ENCODE results near the gene GYPC.

The GYPC gene

DNA sequence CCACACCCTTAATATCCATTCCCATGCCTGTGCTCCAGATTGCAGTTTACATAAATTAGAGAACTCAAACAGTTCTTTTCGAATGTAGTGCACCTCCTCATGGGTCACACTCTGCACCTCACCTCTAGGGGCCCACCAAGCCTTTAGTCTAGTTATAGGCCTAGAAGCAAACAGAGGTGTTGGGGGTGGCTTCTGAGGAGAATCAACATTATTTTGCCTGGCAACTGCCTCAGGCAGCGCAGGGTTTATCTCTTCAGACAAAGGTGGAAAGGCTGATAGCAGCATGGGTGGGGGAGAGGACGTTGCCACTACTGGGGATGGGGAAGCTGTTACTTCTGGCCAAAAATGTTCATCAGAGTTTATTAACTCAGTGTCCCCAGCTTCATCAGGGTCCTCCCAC lies 5.0 kb upstream of the GYPC start:
- DNase-seq (ENCODE audit: low read depth in 2 of 2), result no peak

DNA sequence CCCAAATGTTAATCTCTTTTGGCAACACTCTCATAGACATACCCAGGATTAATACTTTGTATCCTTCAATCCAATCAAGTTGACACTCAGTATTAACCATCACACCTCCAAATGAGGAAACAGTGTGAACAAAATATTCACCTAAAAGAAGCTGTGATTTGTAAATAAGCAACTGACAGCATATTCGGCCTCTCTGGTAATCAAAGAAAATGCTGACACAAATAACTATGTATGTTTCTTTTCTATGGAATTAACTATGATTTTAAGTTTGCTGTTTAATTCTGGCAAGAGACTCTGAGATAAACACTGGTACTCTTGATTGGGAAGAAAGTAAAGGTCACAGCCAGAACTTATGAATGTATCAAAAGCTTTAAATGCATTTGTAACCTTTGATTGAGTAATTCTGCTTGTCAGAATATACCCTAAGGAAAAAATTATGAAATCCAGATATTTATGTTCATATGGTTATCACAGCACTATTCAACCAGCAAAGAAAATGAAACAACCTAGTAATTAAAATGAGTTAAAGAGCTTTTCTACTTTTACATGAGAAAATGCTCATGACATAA lies 3.6 kb upstream of the GYPC start:
- DNase-seq (ENCODE audit: low read depth in 2 of 2), result no peak

DNA sequence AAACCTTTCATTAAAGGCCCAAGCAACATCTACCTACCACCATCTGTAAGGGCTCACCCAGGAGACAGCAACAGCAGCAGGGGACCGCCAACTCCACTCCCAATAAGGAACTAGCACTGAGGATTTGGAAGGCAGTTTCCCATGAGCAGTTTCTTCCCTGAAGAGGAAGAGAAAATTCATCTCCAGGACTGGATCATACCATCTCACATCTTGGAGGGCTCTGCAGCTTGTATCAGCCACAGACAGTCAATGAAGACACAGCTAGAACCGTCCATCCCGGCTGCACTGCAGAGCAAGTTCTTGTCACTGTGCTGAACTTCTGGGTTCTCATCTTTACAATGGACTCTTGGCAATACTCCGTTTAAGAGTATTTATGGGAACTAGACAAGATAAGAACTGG lies 2.8 kb upstream of the GYPC start:
- no peak for DNase-seq (ENCODE audit: low read depth in 2 of 2)

DNA sequence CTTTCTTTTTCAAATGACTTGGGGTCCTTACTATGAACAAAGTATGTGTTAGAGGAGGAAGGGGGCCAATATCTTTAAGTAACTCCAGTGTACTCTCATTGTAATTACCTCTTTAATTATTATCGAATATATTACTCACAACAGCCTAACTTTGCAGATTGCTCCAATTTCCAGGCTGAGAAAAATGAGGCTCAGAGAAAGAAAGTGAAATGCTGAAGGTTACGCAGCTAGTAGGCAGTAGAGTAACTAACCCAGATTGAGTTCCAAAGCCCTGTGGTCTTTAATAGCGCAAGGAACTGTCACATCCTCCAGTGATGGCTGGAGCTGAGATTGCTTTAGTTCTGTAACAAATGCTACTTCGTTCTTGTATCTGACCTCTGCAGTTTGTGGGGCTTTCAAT lies 2.2 kb upstream of the GYPC start:
- DNase-seq (ENCODE audit: low read depth in 2 of 2), result no peak

DNA sequence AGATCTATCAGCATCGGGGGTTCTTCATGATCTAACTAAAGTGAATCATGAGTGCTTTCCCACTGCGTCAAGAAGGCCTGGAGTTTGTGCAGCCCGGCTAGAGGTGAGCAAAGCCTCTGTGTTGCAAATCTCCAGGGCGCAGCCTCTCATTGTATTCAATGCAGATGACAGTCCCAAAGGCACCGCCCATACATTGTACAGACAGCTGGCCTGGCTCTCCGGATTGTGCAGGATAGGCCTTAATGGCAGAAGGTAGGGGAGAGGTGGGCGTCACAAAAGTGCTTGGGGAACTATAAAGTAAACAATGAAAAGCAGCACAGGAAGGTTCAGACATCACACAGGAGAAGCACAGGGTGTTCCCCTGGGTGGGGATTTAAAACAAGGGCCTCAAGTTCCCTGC lies 907 bp upstream of the GYPC start:
- no peak for DNase-seq (ENCODE audit: low read depth in 2 of 2)

DNA sequence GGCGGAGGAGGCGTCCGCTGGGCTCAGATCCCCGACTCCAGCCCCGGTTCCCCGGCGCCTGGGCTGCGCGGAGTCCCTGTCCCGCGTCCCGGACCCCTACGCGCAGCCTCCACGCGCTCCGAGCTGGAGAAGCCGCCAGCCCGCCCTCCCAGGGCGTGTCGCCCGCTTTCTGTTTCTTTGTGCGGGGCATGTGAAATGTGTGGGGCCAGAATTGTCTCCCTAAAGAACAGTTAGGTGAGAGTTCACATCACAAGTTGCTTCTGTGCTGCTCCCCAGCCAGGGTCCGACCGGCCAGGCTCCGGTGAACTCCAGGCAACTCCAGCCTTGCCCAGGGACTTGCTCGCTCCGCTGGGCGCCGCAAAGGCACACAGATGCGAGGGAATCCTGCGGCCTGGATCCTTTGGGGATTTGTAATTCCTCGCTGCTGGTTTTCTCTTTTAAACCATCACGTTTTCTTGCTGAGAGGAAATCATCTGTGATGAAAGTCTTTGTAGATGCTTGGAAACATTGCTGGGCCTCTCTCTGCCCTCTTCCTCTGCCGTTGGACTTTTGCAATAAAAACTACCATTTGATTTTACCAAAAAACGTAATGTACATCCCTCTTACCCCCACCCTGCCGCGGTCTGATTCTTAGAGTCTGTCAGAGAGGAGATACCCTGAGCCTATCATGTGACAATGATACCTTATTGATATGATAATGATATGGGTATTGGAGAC lies 631 bp downstream of the GYPC start:
- peak in 1 of 2 donors; percentile 40 for DNase-seq (ENCODE audit: low read depth in 2 of 2)

DNA sequence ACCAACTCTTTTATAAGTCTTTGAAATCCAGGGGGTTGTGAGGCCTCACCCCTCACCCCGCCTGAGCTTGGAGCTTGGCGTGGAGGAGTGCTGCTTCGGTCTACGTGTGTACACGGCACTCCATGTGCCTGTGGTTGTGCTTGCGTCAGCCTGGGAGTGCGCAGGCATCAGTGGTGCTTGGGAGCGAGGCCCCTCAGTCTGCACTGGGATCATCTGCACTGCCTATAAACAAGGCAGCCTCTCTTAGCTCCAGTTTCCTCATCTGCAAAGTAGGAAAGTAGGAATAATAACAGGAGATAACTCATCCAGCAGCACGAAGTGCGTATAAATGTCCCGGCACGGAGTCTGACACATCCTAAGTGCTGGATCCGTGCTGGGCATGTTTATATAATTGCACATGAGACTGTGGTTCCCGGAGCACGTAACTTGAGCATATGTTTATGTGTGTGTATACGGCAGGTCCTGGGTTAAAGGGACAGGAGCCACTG lies 1.2 kb downstream of the GYPC start:
- peak in 1 of 2 donors; percentile 27 for DNase-seq (ENCODE audit: low read depth in 2 of 2)

DNA sequence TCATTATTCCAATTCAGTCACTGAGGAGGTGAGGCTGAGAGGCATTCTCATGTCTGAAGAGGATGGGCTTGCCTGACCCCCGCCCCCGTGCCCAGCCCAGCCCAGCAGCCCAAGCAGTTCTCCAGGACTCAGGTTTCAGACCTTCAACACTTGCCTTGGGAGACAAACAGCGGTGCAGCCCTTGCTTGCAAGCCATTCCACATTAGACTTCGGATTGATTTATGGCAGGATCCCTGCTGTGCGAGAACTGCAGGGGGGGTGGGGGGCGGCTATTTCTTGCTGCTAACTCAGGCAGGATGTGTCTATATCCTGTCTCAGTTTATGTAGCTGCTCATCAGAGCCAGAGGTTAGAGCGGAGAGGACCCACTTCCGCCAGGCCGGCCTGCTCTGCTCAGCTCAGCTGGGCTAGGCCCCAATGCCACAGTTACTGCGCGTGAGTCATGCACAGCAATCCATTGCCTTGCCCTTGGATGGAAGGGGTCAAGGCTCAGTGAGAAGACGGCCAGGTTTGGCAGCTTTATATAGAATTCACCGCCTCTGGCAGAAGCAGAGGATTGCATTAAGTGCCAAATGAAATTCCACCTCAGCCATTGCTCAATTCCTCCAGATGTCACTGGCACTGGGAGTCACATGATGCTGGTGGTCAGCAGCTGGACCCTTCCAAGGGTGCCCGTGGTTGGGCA lies 1.8 kb downstream of the GYPC start:
- DNase-seq (ENCODE audit: low read depth in 2 of 2), result peak; percentile 51 to 59

DNA sequence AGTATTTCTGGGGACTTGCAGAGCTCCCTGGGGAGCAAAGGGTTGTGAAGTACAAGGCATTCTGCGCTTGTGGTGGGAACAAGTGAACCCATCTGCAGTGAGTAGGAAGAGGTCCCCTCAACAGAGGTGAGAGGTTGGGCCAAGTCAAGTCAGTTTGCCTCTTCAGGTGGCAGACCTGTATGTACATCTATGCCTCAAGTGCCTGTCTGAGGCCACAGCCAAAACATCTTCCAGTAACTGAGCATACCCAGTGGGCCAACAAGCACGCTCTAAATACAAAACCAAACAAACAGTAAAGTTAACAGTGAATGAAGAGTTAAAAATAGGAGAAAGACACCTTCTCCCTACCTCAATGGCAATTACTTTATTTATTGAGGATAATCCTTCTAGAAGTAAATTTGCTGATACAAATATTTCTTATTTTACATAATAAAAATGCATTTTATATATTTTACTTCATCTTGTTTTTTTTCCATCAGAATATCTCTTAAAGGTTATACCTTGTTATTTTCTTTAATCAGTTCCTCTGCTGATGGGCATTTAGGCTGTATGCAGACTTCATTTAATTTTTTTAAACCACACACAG lies 2.5 kb downstream of the GYPC start:
- DNase-seq (ENCODE audit: low read depth in 2 of 2), result no peak

DNA sequence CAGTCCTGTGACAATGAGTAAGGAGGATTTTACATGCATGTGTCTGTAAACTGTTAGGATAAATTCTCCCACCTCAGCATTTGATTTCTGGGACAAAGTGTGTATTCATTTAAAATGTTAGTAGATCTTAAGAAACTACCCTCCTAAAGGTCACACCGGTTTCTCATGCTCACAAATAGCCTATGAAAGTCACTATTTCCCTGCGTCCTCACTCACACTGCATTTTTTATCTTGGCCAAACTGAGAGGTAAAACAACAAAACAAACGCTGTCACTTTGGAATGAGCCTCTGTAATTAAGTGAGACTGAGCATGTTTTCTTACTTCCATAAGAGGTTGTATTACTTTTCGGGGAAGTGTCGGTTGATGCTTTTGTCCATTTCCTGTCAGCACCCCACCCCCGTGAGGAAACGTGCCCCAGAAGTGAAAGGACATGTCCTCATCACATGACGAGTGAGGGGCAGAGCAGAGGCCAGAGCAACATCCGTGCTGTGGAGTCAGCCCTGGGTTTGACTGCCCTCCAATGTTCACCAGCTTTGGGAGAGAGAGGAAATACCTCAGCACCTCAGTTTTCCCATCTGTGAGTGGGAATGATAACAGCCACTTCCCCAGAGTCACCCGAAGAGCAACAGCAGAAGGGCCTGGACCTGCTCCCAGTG lies 3.1 kb downstream of the GYPC start:
- peak; percentile 47 to 49 for DNase-seq (ENCODE audit: low read depth in 2 of 2)

DNA sequence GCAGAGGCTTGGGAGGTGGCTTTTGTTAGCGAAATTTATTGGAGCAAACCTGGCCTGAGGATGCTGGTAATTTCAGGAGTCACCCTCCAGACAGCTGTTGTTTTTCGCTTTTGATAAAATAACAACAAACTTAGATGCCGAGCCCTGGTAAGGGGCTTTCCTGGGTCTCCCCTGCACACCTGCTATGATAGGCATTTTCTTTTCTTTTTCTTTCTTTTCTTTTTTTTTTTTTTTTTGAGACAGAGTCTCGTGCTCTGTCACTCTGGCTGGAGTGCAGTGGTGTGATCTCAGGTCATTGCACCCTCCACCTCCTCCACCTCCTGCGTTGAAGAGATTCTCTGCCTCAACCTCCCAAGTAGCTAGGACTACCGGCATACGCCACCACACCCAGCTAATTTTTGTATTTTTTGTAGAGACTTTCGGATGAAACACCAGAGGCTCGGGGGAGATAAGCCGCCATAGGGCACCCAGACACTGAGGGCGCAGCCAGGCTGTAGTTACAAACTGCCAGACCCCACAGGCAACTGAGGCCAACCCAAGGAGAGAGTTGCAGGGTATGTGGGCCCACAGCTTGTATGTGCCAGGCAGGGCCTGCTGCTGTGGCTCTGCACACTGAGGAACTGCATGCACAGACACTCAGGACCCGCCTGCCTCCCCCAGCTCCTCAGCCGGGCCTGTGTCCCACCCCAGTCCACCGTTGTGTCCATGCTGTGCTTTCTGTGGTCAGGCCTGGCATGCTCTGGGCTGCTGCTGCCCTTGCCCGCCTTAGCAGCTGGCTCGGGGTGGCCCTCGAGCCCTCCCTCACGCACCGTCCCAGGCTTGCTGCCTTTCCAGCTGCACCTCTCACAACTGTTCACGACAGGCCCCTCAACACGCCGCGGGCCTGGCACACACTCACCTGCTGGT lies 3.9 kb downstream of the GYPC start:
- no peak for DNase-seq (ENCODE audit: low read depth in 2 of 2)

DNA sequence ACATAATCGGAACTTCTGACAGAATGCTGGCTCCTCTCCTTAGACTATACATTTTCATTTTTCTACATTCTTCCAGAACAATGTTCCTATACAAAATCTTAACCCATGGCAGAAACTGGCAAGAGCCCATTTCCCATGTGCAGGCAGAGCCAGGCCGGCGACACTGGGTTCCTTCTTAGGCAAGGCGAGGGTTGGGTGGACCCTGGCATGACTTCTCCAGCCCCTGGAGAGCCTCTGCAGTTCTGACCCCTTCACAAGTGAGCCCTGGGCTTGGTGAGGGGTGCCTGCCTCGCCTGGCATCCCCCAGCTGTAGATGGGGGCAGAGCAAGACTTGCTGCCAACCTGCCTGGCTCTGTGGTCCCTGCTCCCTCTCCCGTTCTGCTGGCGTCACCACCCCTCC lies 5.0 kb downstream of the GYPC start:
- DNase-seq (ENCODE audit: low read depth in 2 of 2), result no peak

DNA sequence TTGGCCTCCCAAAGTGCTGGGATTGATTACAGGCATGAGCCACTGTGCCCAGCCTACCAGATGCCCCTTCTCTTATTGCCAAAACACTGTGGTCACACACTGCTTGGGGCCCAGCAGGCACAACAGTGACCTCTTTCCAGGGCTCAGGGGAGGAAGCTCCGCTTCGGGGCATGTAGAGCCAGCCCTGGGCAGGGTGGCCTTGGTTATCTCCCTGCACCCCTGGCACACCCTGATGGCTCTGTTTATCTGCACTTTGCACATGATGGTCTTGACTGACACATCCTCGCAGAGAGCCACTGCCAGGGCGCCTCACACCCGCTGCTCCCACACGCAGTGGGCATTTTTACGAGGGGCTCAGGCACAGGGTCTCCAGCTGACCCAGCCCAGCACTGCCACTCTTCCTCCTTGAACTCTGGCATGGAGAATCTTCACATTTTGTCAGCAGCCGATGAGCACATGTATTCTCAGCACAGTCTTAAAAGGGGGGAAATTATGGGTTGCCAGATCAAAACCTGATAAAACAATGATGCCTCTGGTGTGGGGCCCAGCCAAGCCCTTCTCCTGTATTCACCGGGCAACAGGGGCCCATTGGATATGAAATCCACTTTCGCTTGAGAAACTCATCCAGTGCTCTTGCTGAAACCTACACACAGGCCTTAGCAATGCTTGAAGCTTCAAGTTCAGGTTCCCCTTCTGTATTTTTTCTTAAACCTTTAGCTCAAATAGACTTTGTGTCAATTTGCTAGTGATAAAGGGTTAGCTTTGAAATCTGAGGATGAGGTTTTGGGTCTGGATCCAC lies 5.9 kb downstream of the GYPC start:
- no peak for DNase-seq (ENCODE audit: low read depth in 2 of 2)

DNA sequence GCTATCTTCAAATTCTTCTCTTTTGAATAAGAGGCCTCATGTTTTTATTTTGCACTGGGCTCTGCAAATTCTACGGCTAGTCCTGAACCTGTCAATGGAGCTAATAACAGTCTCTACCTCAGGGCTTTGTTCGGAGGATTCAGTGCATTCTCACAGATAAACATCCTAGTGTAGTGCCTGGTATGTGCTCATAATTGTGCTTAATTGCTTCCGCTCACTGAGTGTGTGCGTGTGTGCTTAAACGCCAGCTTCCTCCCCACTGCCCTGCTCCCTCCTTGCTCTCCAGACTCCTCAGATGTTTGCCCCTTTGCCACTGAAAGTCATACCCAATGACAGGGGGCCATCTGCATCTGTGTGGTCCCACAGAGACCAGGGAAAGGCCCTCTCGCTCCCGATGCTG lies 6.7 kb downstream of the GYPC start:
- DNase-seq (ENCODE audit: low read depth in 2 of 2), result no peak

DNA sequence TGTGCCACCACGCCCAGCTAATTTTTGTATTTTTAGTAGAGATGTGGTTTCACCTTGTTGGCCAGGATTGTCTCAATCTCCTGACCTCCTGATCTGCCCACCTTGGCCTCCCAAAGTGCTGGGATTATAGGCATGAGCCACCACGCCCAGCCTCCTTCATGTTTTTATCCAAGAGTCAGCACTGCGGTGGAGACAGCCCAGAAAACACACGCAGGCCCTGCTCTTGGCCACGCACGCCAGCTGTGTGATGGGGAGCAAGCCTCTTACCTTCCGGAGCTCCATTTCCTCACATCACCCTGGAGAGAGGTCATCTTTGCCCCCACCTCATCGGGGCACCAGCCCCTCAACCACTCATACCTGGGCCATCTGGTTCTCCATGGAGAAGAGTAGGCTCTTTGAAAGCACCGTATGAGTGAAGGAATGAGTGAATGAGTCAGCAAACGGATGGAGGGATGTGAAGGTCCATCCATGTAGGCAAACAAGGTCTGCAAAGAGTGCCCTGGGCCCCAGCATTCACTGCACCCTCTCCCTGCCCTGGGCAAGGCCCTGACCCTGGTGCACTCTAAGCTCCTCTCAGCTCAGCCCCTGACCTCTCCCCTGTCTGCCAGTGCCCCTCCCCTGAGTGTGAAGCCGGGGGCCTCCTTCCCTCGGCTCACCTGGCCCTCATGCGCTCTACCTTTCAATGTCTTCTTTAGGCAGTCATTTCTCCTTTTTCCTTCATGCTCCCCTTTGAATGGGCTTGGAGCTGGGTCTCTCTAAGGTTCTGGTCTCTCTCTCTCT lies 7.4 kb downstream of the GYPC start:
- no peak for DNase-seq (ENCODE audit: low read depth in 2 of 2)

DNA sequence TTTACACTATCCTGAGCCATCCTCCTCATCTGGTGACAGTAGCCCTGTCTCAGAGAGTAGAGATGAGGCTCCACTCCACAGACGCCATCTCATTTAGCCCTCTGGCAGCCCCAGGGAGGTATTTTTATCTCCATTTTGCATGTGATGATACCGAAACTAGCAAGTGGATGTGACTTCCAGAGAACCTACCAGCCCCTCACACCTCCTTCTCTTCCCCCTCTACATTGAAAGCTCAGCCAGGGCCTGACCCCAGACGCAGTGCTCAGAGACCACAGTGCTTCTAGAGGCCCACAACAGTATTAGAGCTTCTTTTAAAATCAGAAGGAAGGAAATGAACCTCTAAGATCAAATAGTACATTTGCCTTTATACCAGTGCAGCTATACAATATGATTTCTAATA lies 8.3 kb downstream of the GYPC start:
- no peak for DNase-seq (ENCODE audit: low read depth in 2 of 2)

DNA sequence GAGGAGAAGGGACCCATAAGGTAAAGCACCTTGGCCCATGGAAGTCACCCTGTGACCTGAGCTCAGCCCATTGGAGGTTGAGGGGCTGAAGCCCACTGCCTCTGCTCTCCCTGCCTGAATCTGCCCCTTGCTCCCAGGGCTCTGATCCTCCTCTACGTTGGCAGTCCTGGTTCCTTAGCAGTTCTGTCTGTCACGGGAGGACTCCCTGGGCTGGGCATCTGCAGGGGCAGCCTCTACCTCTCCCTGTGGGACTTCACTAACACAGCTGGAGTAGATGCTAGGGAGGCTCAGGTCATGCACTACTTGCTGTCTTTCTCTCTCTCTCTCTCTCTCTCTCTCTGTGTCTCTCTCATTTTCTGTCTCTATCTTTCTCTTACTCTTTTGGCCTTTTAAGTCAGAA lies 8.7 kb downstream of the GYPC start:
- DNase-seq (ENCODE audit: low read depth in 2 of 2), result no peak

DNA sequence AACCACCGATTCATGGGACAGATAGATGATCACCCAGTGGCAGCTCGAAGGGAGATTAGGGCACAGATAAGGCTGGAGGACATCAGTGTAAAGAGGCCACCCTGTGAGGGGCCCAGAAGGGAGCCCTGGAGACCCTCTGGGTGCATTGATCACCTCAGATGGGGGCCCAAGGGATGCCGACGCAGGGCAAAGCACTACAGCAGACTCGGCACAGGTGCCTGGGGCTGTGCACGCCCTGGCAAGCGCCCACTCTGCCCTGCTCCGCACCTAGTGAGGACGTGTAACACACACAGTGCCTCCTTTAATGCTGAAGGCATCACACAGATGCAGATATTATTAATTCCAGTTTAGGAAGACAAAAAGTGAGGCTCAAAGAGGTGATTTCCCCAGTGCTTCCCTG lies 9.5 kb downstream of the GYPC start:
- no peak for DNase-seq (ENCODE audit: low read depth in 2 of 2)

DNA sequence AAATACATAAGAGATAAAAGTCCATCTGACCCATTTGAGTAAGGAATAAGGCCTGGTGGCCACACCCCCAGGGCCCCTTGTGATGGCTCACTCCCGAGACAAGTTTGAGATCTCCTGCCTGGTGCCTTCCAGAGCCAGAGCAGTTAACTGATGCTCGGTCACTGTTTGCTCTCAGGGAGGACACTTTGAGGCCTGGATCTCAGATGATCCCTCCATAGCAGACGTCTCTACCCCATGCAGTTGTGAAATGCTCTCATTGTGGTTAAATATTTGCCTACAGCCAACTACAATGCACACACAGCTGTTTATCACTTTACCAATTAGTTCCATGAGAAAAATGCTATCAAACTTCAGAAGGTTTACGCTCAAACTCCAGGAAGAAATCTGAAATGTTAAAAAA lies 12.3 kb downstream of the GYPC start:
- no peak for DNase-seq (ENCODE audit: low read depth in 2 of 2)

DNA sequence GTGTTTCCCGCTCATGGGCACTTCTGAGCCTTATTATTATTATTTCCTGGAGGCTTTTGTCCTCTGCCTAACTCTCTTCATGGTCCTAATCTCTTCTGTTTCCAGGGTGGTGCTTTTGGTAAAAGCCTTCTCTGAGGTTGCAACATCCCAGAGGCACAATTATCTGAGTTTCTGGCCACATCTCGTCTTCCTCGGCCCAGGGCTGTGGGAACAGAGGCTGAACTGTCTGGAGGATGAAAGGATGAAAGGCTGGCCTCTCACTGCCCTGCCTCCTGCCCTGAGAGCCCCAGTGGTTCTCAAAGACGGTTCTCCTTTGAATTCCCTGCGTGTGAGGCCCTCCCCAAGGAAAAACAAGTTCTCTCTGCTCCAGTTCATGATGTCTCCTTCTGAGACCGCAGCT lies 13.8 kb downstream of the GYPC start:
- DNase-seq (ENCODE audit: low read depth in 2 of 2), result no peak

Data from stimulated activated CD8-positive, alpha-beta memory T cell treated with anti-CD3 and anti-CD28 coated beads, Interleukin-7, amount 100 ng/mL, for 4 hours (primary cell).